Hematopoietic multipotent progenitor cell treated with erythropoietin and hydrocortisone succinate and interleukin-3 and kit ligand, for 17 days (in vitro differentiated cells): ENCODE results near the gene HSD17B11.
"Not testable (repeated sequence)": the region's sequence is repeated elsewhere in the genome, so short reads cannot be mapped to it uniquely, and the experiment has no call there.

Source experiments
- DNase-seq: peaks from one replicate; pipeline ENCODE4 v3.0.0-alpha.2; 2015; ENCODE audit warnings: low spot score

Gene HSD17B11

DNA sequence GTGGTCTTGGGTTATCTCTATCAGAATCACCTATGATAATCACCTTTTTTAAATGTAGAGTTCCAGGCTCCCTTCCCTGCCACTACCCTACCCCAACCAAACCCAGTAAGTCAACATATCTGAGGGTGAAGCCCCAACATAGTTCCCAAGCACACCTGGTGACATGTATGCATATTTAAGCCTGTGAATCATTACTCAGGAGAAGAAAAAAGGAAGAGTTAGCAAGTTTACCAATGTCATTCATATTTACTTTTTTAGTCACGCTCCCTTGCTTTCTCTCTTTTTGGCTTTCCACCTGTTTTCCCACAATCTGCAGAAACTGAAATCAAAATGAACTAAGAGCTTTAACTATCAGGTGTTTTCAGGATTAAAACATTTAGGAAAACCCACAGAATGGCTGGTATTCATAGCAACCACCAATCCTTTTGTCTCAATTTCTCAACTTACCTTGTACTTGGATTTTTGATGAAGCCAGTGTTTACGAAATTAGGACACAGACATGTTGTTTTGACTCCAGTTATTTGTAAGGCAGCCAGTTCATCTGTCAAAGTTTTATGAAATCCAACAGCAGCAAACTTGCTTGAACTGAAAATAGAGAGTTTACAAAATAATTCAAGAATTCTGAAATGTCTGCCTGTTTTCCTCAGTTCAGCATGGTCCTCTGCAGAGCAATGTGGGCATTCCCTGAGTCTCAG, 34.0 kb downstream of the HSD17B11 start:
- no peak for DNase-seq

DNA sequence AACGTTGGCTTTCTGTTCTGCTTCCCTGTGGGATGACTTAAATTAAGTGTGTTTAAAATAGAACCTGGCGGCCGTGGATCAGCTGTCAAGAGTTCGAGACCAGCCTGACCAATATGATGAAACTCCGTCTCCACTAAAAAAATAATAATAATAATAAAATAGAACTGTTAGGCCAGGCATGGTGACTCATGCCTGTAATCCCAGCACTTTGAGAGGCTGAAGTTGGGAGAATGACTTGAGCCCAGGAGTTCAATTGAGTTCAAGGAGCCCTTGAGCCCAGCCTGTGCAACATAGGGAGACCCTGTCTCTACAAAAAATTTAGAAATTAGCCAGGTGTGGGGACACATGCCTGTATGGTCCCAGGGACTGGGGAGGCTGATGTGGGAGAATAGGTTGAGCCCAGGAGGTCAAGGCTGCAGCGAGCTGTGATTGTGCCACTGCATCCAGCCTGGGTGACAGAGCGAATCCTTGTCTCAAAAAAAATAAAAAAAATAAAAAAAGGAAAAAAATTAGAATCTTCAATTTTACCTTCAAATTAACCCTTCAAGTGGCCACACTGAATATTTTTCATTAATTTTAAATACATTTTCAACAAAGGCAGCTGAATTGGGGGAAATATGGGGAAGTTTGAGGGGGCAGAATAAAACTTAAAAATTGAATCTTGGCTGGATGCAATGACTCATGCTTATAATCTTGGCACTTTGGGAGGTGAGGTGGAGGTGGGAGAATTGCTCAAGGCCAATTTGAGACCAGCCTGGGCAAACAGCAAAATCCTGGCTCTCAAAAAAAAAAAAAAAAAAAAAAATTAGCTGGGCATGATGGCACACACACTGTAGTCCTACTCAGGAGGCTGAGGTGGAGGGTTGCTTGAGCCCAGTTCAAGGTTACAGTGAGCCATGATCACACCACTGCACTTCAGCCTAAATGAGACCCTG, 36.6 kb downstream of the HSD17B11 start:
- no peak for DNase-seq

DNA sequence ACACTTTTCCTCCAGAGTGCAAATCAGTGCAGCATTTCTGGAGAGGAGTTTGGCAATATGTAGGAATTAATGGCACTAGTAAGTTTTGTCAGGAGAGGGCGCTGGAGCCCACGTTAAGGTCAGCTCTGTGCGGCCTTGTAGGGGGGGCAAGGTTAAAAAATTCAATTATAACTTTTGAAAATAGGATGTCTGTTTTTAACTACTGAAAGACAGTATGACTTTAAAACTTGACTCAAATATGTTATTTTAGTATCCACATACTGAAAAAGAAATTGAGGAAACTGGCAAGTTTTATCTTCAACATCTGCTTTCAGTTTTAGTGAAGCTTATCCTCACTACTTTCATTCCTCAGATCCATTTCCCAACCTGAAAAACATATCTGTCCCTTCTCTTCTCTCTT, 37.4 kb downstream of the HSD17B11 start:
- peak; percentile 73 for DNase-seq

DNA sequence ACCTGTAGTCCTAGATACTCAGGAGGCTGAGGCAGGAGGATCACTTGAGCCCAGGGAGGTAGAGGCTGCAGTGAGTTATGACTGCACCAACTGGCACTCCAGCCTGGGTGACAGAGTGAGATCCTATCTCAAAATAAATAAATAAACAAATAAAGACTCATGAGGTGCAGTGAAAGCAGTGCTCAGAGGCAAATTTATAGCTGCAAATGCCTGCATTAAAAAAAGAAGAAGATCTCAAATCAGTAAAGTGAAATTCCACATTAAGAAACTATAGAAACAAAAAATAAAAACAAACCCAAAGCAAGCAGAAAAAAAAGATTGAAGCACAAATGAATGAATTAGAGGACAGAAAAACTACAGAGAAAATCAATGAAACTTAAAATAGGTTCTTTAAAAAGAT, 45.8 kb downstream of the HSD17B11 start:
- peak; percentile 47 for DNase-seq

DNA sequence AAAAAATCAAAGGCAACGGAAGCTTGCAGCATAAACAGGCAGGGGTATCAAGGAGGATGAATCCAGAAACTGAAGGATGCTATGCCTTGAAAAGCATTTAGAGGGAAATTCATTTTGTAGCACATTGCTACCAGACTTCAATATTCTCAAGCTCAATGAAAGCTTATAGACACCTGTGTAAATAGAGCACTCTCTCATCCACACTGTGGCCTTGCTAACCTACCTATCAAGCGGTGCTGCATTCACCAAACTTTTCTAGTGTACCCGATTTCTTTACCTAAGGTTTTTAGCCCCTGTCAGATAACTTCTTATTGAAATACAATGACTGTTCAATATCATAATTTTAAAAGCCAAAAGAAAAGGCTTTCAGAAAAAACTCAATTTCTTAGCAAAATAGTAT, 48.1 kb downstream of the HSD17B11 start:
- DNase-seq: no peak

DNA sequence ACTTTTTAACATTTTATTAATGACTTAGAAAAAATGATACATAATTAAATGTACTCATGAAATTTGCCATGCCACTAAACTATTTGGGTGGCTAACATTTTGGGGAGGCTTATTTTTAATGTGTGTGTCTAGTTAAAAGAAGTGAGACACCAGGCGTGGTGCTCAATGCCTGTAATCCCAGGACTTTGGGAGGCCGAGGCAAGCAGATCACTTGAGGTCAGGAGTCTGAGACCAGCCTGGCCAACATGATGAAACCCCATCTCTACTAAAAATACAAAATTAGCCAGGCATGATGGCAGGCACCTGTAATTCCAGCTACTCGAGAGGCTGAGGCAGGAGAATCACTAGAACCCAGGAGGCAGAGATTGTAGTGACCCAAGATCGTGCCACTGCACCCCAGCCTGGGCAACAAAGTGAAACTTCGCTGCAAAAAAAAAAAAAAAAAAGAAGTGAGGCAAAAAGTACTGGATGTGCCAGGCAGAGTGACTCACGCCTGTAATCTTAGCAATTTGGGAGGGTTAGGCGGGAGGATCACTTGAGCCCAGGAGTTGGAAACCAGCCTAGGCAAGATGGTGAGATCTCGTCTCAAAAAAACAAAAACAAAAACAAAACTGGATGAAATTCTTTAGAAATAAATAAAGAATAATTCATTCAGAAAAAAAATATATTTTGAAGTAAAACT, 48.9 kb downstream of the HSD17B11 start:
- peak; percentile 82 for DNase-seq

DNA sequence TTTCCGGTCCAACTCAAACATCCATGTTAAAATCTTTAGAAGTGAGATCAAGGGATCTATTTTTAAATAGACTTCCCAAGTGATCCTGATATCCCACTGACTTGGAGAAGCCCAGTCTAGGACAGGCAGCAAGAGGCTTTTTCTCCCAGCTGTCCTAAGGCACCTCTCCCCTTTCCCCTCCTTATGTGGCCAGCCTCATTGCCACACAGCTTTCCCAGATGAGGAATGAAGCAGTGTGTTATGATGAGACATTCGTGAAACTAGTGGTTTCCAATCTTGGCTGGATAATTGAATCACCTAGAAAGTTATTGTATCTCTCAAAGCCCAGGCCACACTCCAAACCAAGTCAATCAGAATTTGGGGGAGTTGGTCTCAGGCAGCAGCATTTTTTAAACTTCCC, 51.5 kb downstream of the HSD17B11 start:
- no peak for DNase-seq

DNA sequence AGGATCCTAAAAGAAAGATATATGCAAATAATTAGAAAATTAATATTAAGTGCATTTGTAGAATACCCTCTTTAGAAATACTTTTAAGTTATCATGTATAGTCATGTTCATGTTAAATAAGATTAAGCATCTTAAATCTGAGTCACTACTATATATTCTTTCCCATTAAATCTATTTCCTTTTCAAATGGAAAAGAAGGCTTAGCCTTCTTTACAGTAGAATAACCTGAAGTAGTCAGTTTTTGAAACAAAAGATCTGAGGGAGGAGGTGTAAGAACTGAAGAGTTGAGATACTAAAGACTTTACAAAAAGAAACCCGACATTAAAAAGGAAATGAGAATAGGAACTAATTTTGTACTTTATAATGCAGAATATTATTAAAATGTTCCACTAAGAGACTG, 53.6 kb downstream of the HSD17B11 start:
- no peak for DNase-seq

DNA sequence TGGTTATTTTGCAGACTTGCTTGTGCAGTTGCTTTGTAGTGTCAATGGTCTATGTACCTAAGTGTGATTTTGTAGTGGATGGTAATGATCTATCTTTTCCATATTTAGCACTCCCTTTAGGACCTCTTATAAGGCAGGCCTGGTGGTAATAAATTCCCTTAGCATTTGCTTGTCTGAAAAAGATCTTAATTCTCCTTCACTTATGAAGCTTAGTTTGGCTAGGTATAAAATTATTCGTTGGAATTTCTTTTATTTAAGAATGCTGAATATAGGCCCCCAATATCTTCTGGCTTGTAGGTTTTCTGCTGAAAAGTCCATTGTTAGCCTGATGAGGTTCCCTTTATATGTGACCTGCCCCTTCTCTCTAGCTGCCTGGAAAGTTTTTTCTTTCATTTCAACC, 57.7 kb downstream of the HSD17B11 start:
- DNase-seq: no peak

DNA sequence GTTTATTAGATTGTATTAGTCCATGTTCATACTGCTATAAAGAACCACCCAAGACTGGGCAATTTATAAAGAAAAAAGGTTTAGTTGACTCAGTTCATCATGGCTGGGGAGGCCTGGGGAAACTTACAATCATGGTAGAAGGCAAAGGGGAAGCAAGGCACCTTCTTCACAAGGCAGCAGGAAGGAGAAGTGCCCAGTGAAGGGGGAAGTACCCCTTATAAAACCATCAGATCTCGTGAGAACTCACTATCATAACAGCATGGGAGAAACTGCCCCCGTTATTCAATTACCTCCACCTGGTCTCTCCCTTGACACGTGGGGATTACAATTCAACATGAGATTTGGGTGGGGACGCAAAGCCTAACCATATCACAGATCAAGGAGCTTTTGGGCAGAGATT, 60.2 kb downstream of the HSD17B11 start:
- no peak for DNase-seq

DNA sequence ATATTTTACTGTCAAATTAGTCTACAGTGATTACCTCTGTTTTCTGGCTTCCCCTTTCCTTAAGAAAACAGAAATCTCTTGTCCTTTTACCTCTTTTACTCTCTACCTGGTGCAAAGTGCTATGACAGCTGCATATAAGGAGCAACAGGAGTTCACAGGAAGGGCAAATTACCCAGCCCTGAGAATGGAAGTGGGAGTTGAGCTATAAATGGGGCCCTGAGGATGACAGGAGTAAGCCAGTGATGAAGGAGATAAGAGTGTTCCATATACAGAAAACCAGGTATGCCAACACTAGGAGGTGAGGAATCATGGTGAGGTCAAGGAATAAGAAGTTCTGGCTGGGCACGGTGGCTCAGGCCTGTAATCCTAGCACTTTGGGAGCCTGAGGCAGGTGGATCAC, 63.9 kb downstream of the HSD17B11 start:
- DNase-seq: no peak

DNA sequence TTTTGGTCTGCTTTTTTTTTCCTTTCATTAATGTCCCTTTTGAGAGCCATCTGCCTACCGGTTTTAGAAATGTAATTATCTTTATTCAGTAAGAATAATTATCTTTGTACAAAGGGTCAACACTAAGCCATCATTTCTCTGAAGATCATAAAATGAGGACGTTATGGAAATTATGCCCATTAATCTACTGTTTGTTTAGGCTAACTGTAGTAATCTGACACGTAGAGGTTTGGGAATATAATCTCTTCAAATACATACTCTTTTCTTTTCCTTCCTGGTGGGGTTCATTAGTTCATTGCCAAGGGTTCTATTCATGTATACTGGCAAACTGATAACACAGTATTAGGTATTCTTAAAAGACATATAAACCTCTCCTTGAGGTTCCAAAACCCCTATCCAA, 64.5 kb downstream of the HSD17B11 start:
- DNase-seq: no peak

DNA sequence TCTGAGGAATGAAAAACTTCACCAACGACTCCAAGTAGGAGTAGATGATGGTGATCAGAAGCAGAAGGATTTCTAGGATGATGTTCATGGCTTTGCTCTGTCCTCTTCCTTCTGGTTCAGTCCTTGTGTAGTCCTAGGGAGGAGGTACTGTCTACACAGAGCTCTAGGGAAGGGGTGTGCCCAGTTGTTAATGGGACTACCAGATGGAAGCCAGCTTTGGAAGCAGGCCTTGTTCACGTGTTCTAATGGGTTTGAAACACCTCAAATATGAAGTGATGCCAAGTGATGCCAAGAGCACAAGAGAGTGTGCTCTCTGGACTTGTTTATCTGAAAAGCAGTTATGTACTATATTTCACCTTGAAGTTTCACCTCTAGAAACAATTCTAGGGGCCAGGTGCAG, 68.2 kb downstream of the HSD17B11 start, which contains the start of gene HSD17B13:
Gene HSD17B13, minus strand, starts transcription at position 129 of the 400 bp plus-strand sequence. Its CDS starts 41 bp downstream, at position 88.
- DNase-seq: no peak

DNA sequence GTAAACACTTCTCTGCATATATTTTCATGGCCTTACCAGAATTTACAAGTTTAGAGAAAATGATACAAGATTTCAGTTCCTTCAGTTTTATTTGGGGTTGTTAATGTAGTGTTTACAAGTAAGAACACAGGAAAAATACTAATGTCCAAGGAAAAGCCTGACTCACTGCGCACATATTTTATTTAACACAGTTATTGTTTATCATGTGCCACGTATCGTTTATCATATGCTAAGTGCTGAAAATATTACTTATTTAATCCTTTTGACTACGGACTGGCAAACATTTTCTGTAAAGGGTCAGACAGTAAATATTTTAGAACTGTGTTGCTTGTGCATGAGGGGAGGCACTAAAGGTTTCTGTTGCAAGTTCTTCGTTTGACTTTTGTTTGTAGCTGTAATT, 69.1 kb downstream of the HSD17B11 start:
- DNase-seq: no peak

DNA sequence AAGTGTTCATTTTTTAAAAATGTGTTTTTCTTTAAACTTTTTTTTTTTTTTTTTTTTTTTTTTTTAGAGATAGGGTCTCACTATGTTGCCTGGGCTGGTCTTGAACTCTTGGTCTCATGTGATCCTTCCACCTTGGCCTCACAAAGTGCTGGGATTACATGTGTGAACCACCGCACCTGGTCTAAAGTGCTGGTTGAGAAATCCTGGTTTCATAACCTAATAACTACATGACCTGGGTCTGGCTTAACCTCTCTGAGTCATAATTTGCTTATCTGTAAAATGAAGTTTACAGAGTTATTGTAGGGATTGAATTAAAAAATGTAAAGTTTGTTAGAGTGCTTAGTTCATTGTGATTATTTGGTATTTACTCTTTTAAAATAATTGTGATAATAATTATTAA, 73.5 kb downstream of the HSD17B11 start:
- DNase-seq: no peak

DNA sequence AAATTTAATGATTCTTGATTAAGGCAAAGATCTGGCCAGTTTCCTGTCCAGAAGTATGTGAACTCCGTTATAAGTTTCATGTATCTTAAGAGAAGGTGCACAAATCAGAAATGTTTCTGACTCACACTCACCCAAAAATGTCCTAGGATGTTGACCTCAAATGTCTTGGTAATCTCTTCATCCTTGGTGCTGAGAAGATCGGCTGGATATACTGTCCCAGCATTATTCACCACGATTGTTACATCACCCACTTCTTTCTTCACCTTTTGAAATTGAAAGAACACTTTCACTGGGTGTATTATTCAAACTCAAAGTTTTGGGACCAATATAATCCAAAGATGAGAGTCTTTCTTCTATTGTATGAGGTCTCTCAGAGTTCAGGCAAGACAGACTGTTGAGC, 74.0 kb downstream of the HSD17B11 start:
- no peak for DNase-seq

DNA sequence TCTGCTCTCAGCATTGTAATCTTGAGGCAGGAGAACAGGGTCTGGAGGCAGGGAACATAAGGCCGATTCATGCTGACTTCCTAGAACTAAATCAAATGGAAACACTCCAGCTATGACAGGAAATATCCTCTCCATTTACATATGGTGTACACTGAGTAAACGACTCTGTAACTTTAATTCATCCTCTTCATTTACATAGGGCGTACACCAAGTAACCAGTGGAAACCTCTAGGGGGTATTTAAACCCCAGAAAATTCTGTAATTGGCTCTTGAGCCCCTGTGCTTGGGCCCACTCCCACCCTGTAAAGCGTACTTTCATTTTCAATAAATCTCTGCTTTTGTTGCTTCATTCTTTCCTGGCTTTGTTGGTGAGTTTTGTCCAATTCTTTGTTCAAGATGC, 76.0 kb downstream of the HSD17B11 start:
- DNase-seq: not testable (repeated sequence)

DNA sequence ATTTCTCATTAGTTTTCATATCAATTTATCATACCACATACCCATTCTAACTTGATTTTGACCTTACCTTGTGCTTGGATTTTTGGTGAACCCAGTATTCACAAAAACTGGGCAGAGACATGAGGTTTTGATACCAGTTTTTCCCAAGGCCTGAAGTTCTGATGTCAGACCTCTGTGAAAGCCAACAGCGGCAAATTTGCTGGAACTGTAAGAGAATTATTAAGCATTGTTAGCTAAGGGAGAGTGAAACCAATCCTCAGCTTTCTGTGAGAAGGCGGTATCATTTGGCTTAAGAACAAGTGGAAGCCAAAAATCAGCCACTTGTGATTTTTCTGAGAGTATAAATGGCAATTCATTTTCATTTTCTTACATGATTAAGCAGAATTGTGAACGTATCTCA, 77.2 kb downstream of the HSD17B11 start:
- no peak for DNase-seq

DNA sequence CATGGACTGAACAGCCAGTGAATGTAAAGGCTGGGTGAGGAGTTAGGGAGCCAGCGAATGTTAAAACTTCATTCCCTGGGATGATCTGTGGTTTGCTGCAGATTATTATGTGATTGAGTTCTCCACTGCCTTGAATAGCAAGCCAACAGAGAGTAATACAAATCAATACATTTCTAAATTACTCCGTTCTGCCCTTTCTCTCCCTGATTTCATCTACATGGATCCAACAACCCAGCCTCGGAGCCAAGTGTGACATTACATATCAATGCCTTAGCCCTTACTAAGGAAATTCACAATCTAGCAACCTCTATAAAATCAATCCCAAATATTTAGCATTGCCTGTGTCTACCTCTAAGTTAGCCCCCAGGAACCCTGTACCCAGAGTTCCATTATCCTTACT, 79.3 kb downstream of the HSD17B11 start:
- DNase-seq: no peak

DNA sequence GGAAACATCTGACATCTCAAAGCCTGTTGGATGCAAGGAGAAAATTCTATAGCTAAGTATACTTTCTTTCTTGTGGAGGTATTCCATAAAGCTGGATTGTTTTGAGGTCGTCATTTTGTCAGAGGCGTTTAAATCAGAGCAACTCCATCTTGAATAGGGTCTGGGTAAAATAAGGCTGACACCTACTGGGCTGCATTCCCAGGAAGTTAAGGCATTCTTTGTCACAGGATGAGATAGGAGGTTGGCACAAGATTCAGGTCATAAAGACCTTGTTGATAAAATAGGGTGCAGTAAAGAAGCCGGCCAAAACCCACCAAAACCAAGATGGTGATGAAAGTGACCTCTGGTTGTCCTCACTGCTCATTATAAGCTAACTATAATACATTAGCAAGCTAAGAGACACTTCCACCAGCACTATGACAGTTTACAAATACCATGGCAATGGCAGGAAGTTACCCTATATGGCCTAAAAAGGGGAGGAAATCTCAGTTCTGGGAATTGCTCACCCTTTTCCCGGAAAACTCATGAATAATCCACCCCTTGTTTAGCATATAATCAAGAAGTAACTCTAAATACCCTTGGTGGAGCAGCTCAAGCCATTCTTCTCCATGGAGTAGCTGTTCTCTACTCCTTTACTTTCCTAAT, 80.2 kb downstream of the HSD17B11 start:
- no peak for DNase-seq

DNA sequence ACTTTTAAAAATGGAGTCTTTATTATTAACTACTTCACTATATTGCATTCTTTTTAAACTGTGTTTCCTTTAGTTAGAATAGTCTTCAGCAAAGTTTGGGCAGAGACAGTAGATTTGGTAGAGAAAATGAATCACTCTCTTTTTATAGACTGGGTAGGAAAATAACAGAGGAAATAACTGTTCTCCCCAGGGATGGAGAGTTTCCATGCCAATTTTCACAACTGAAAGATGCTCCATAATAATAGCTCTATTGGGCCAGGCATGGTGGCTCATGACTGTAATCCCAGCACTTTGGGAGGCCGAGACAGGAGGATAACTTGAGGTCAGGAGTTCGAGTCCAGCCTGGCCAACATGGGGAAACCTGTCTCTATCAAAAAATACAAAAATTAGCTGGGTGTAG, 81.4 kb downstream of the HSD17B11 start:
- DNase-seq: no peak

DNA sequence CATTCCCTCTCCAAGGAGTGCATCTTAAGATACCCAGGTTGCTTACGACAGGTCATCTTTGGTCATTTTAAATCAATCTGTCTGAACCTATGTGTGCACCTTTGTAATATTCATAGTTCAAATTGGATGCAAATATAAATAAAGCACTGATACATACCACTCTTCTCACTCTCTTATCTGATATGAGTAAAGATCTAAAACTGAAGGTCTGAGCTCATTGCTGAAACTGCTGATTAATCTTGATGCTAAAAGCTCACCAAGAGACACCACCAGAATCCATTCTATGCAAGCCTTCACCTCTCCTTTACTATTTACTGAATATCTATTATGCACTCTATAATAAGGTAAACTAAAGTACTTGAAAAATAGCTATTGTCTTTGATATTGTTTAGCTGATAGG, 84.9 kb downstream of the HSD17B11 start:
- DNase-seq: no peak
